DND-41 (cell line): ENCODE data around the gene PDE6A.
"Not testable (repeated sequence)": the region's sequence is repeated elsewhere in the genome, so short reads cannot be mapped to it uniquely, and the experiment has no call there.

Source experiments
- ATAC-seq: fragments of 200-7000 bp; cut with Tn5 transposase; 3 replicates; pipeline ENCODE4 v1.9.1; 2021; ENCODE audit warnings: low read depth; ENCODE audit not compliant: insufficient read depth
- DNase-seq: peaks from one replicate; pipeline ENCODE4 v3.0.0-alpha.2; 2020
- H2AFZ ChIP-seq: 2 replicates; pipeline ENCODE4 v1.6.0; 2012; ENCODE audit warnings: low read depth, low read length
- H3K27ac ChIP-seq: 2 replicates; pipeline ENCODE4 v1.5.1; 2012; ENCODE audit warnings: low read length, inconsistent platforms
- H3K27me3 ChIP-seq: fragments of 200-600 bp; sonication (generic); 2 replicates; pipeline ENCODE4 v1.6.0; 2012; ENCODE audit warnings: low read length, mild to moderate bottlenecking, inconsistent platforms; ENCODE audit not compliant: insufficient read depth, poor library complexity
- H3K36me3 ChIP-seq: 2 replicates; pipeline ENCODE4 v1.5.1; 2012; ENCODE audit warnings: low read length, inconsistent platforms; ENCODE audit not compliant: insufficient read depth
- H3K4me1 ChIP-seq: 2 replicates; pipeline ENCODE4 v1.5.1; 2012; ENCODE audit warnings: mild to moderate bottlenecking, low read length; ENCODE audit not compliant: insufficient read depth
- H3K4me2 ChIP-seq: 2 replicates; pipeline ENCODE4 v1.6.0; 2012; ENCODE audit warnings: mild to moderate bottlenecking, moderate library complexity, low read length, inconsistent platforms; ENCODE audit not compliant: insufficient read depth
- H3K4me3 ChIP-seq, 2 experiments: fragments of 200-600 bp in 1 of 2; shearing (Covaris generic) in 1 of 2; 2 replicates each; pipeline ENCODE4 v1.5.1; 2012 to 2016; ENCODE audit warnings: inconsistent platforms in 2 of 2, low read length in 2 of 2, mild to moderate bottlenecking in 2 of 2, low read depth in 1 of 2, moderate library complexity in 1 of 2
- H3K79me2 ChIP-seq: 2 replicates; pipeline ENCODE4 v1.6.0; 2012; ENCODE audit warnings: low read length, inconsistent platforms; ENCODE audit not compliant: insufficient read depth
- H3K9ac ChIP-seq: 2 replicates; pipeline ENCODE4 v1.6.0; 2012; ENCODE audit warnings: low read depth, mild to moderate bottlenecking, inconsistent platforms, low read length, moderate library complexity
- H3K9me3 ChIP-seq: 2 replicates; pipeline ENCODE4 v1.5.1; 2012; ENCODE audit warnings: low read length, moderate library complexity, mild to moderate bottlenecking, inconsistent platforms; ENCODE audit not compliant: insufficient read depth, severe bottlenecking
- H4K20me1 ChIP-seq: 2 replicates; pipeline ENCODE4 v1.6.0; 2012; ENCODE audit warnings: low read length; ENCODE audit not compliant: insufficient read depth
- EZH2 ChIP-seq: IDR thresholded peaks from 3 replicates; pipeline ENCODE4 v1.6.1; 2012; ENCODE audit warnings: borderline replicate concordance, low read depth, mild to moderate bottlenecking, moderate library complexity, low read length, inconsistent platforms; ENCODE audit not compliant: severe bottlenecking
- TF ChIP-seq, protein P1 (sequence below): IDR thresholded peaks from 2 replicates; pipeline ENCODE4 v1.5.1; 2012; ENCODE audit warnings: borderline replicate concordance, low read length, moderate library complexity, mild to moderate bottlenecking; ENCODE audit not compliant: poor library complexity, severe bottlenecking; ENCODE audit errors: extremely low read depth

The PDE6A gene

DNA sequence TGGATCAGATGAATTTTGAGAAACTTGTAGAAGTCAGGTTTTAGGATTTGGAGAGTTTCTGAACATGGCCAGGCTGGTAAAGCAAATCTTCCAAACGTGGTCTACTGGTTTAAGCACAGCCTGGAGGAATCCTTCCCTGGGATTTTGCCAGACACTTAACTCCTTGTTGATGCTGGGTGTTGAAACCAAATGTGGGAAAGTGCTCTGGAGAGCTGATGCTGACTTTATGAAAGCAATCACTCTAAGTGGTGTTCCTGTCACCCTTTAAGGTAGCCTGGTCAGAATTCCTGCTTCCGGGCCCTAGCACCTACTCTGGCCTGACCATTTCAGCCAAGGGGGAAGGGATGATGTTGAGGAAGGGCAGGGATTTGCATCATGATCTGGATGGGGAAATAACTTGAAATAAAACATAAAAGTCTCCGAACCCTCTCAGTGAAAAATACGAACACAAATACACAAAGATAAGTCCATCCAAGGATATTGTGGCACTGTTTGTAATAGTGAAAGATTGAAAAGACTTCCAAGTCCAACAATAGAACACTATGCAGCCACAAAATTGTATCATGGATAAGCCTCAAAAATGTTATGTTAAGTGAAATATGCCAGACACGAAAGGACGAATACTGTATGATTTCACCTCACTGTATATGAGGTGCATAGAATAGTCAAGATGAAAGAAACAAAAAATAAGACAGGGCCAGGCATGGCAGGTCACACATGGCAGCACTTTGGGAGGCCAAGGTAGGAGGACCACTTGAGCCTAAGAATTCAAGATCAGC lies 57.7 kb downstream of the PDE6A start:
- Histone ChIP-seq H3K27me3 (no peaks in the 10 kb centered on the region), H3K4me3 (no peak overlapping the region), H3K27ac (no peak overlapping the region), H4K20me1 (no peaks in the 10 kb centered on the region), H3K36me3 (no peaks in the 10 kb centered on the region), H3K9ac (no peak overlapping the region), H3K79me2 (no peaks in the 10 kb centered on the region), H3K4me2 (no peak overlapping the region), H3K4me1 (no peaks in the 10 kb centered on the region), H2AFZ (no peak overlapping the region), H3K9me3 (no peaks in the 10 kb centered on the region)
- no peak for DNase-seq
- TF ChIP-seq, protein P1, sequence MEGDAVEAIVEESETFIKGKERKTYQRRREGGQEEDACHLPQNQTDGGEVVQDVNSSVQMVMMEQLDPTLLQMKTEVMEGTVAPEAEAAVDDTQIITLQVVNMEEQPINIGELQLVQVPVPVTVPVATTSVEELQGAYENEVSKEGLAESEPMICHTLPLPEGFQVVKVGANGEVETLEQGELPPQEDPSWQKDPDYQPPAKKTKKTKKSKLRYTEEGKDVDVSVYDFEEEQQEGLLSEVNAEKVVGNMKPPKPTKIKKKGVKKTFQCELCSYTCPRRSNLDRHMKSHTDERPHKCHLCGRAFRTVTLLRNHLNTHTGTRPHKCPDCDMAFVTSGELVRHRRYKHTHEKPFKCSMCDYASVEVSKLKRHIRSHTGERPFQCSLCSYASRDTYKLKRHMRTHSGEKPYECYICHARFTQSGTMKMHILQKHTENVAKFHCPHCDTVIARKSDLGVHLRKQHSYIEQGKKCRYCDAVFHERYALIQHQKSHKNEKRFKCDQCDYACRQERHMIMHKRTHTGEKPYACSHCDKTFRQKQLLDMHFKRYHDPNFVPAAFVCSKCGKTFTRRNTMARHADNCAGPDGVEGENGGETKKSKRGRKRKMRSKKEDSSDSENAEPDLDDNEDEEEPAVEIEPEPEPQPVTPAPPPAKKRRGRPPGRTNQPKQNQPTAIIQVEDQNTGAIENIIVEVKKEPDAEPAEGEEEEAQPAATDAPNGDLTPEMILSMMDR, result no peak
- no peak for TF ChIP-seq EZH2
- ATAC-seq, result no peak

DNA sequence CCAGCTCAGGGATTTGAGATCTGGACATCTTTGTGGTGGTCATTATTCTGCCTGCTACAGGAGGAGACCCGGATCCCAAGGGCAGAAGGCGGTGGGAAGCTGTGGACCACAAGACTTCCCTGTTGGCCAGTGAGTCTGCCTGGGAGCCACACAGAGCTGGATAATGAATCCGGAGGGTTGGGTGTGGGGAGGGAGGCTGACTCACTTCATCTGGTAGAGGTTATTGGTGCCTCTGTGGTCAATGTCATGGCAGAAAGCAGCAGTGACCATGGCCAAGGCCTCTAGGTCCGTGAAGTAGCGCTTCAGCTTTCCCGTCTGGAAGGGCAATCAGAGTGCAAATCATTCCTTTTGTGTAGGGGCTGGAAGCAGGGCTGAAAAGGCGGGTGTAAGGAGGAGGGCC lies 58.5 kb downstream of the PDE6A start:
- no peak for ATAC-seq
- H3K4me3 ChIP-seq, result no peak overlapping the region
- no peaks in the 10 kb centered on the region for H3K27me3 ChIP-seq

DNA sequence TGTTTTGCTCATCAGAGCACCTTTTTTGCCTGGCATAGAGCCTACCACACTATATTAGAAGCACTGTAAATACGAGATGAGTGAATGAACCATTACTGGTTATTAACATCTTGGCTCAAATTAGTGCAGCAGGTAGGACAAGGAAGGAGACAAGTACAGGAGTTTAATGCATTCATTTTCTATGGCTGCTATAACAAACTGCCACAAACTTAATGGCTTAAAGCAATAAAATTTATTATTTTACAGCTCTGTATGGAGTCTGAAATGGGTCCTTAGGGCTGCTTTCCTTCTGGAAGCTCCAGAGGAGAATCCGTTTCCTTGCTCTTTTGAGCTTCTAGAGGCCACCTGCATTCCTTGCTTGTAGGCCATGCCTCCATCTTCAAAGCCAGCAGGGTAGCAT lies 59.1 kb downstream of the PDE6A start:
- H4K20me1 ChIP-seq, result no peaks in the 10 kb centered on the region
- TF ChIP-seq, protein P1, result no peak
- TF ChIP-seq EZH2, result no peak
- no peaks in the 10 kb centered on the region for H3K36me3 ChIP-seq
- no peak overlapping the region for H3K27ac ChIP-seq
- ATAC-seq (no peak), DNase-seq (no peak)
- no peak overlapping the region for H3K9ac ChIP-seq
- H3K9me3 ChIP-seq, result no peaks in the 10 kb centered on the region
- H3K79me2 ChIP-seq, result no peaks in the 10 kb centered on the region
- no peaks in the 10 kb centered on the region for H3K4me1 ChIP-seq
- H3K4me3 ChIP-seq, result no peak overlapping the region
- H2AFZ ChIP-seq, result no peak overlapping the region
- no peak overlapping the region for H3K4me2 ChIP-seq
- no peaks in the 10 kb centered on the region for H3K27me3 ChIP-seq

More for the DNA sequence above, 58.5 kb downstream of the PDE6A start:
- Histone ChIP-seq H3K79me2 (no peaks in the 10 kb centered on the region), H3K27ac (no peak overlapping the region), H3K36me3 (no peaks in the 10 kb centered on the region), H4K20me1 (no peaks in the 10 kb centered on the region), H3K9ac (no peak overlapping the region), H3K9me3 (no peaks in the 10 kb centered on the region), H2AFZ (no peak overlapping the region), H3K4me1 (no peaks in the 10 kb centered on the region), H3K4me2 (no peak overlapping the region)
- no peak for DNase-seq
- no peak for TF ChIP-seq EZH2
- TF ChIP-seq, protein P1, result no peak

DNA sequence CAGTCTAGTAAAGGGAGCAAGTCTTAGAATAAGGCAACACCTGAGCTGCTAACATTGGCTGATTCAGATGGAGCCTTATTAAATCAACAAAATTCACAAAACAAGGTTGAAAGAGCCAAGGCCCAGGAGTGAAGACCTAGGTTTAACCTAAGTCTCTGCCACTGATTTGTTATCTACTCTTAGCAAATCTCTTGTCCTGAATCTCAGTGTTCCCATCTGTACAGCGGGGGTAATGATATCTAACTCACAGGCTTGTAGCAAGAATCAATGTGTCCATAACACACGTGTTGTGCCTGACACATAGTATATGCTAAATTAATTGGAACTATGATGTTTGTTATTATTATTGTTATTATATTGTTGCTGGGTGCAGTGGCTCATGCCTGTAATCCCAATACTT lies 61.0 kb downstream of the PDE6A start:
- Histone ChIP-seq H4K20me1 (no peaks in the 10 kb centered on the region), H3K9me3 (no peaks in the 10 kb centered on the region), H3K9ac (no peak overlapping the region), H3K27ac (no peak overlapping the region), H2AFZ (no peak overlapping the region), H3K36me3 (no peaks in the 10 kb centered on the region), H3K27me3 (peaks cover 1% of the 10 kb centered on the region), H3K79me2 (no peaks in the 10 kb centered on the region), H3K4me3 (no peak overlapping the region), H3K4me1 (no peaks in the 10 kb centered on the region), H3K4me2 (no peak overlapping the region)
- ATAC-seq (no peak), DNase-seq (no peak)
- TF ChIP-seq EZH2, result no peak
- TF ChIP-seq, protein P1, result no peak

DNA sequence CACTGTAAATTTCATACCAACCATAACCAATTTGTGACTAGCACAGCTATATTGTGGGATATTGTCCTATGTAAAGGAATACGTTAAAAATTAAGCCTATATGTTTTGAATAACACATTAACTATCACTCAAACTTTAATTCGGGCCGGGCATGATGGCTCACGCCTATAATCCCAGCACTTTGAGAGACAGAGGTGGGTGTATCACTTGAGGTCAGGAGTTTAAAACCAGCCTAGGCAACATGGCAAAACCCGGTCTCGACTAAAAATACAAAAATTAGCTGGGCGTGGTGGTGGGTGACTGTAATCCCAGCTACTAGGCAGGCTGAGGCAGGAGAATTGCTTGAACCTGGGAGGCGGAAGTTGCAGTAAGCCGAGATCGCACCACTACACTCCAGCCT lies 62.0 kb downstream of the PDE6A start:
- not testable (repeated sequence) for H3K4me2 ChIP-seq, H3K27ac ChIP-seq, DNase-seq, H4K20me1 ChIP-seq, H3K36me3 ChIP-seq, H2AFZ ChIP-seq, H3K27me3 ChIP-seq, H3K9ac ChIP-seq, H3K9me3 ChIP-seq, H3K4me1 ChIP-seq, ATAC-seq, H3K4me3 ChIP-seq, H3K79me2 ChIP-seq
